HepG2 (cell line): ENCODE results near the gene UNC13D. TPM values are rescaled to one million over a fixed set of nuclear protein-coding genes. Genes with fewer than 3 reads are reported as not detected.

Experiments used
- CCDC6 ChIP-seq: sonication (generic); formaldehyde crosslinking; IDR thresholded peaks from 2 replicates; pipeline ENCODE4 v1.8.1; 2022; ENCODE audit warnings: mild to moderate bottlenecking, missing genetic modification reagents, moderate library complexity
- IKZF1 ChIP-seq: fragments of 450-650 bp; IDR thresholded peaks from 2 replicates; pipeline ENCODE4 v1.7.1; 2016
- KLF13 ChIP-seq: sonication (generic); formaldehyde crosslinking; IDR thresholded peaks from 2 replicates; pipeline ENCODE4 v1.4.0; 2020; ENCODE audit warnings: mild to moderate bottlenecking, missing genetic modification reagents
- NR2F6 ChIP-seq, 2 experiments: IDR thresholded peaks; 2 replicates each; pipeline ENCODE4 v1.6.1; 2016; ENCODE audit warnings: antibody characterized with exemption in 1 of 2, mild to moderate bottlenecking in 1 of 2
- ONECUT2 ChIP-seq: sonication (generic); formaldehyde crosslinking; IDR thresholded peaks from 2 replicates; pipeline ENCODE4 v1.4.0; 2020; ENCODE audit warnings: missing genetic modification reagents
- PREB ChIP-seq: sonication (generic); formaldehyde crosslinking; IDR thresholded peaks from 2 replicates; pipeline ENCODE4 v1.4.0; 2020; ENCODE audit warnings: missing genetic modification reagents
- RBFOX2 ChIP-seq: fragments of 200-400 bp; formaldehyde crosslinking; IDR thresholded peaks from 2 replicates; pipeline ENCODE4 v1.6.1; 2017; ENCODE audit warnings: low read depth, mild to moderate bottlenecking, low read length
- SATB2 ChIP-seq: sonication (generic); formaldehyde crosslinking; IDR thresholded peaks from 2 replicates; pipeline ENCODE4 v1.5.0; 2020; ENCODE audit warnings: missing genetic modification reagents
- TCF12 ChIP-seq, 2 experiments: fragments of 450-650 bp in 1 of 2; sonication (generic) in 1 of 2; formaldehyde crosslinking in 1 of 2; IDR thresholded peaks; 2 replicates each; pipeline versions ENCODE4 v1.6.1 to v1.8.0; 2017 to 2022; ENCODE audit warnings: antibody characterized with exemption in 1 of 2, mild to moderate bottlenecking in 1 of 2, missing genetic modification reagents in 1 of 2, moderate library complexity in 1 of 2
- TERF1 ChIP-seq: sonication (generic); formaldehyde crosslinking; IDR thresholded peaks from 2 replicates; pipeline ENCODE4 v1.8.0; 2022; ENCODE audit warnings: mild to moderate bottlenecking, missing genetic modification reagents, moderate library complexity
- U2AF1 ChIP-seq: fragments of 200-400 bp; formaldehyde crosslinking; optimal IDR thresholded peaks from 2 replicates; pipeline ENCODE3; 2017; ENCODE audit warnings: mild to moderate bottlenecking, low read depth, low read length
- ZMYM4 ChIP-seq: sonication (generic); formaldehyde crosslinking; IDR thresholded peaks from 2 replicates; pipeline ENCODE4 v1.8.1; 2023; ENCODE audit warnings: mild to moderate bottlenecking, missing genetic modification reagents
- ZNF264 ChIP-seq: sonication (generic); formaldehyde crosslinking; IDR thresholded peaks from 2 replicates; pipeline ENCODE4 v1.4.0; 2020; ENCODE audit warnings: missing genetic modification reagents
- ZNF274 ChIP-seq: sonication (generic); formaldehyde crosslinking; IDR thresholded peaks from 2 replicates; pipeline ENCODE4 v1.5.1; 2020; ENCODE audit warnings: mild to moderate bottlenecking, missing genetic modification reagents
- ZNF430 ChIP-seq: sonication (generic); formaldehyde crosslinking; IDR thresholded peaks from 2 replicates; pipeline ENCODE4 v1.9.0; 2021; ENCODE audit warnings: mild to moderate bottlenecking, missing genetic modification reagents
- polyA plus RNA-seq, 8 experiments: library from polyadenylated mRNA; depleted of rRNA in 3 of 8; stranded (reverse) in 7 of 8; unstranded in 1 of 8; fragments of >200 nt; fragmentation: Illumina TruSeq in 4 of 8; extraction: Trizol in 4 of 8; gene quantifications; 2 replicates each; pipeline versions ENCODE4 v1.2.1 to v1.2.3, GENCODE V29; 2011 to 2016; ENCODE audit warnings: low read depth in 4 of 8, missing spikeins in 1 of 8, mixed read lengths in 1 of 8; ENCODE audit not compliant: insufficient read depth in 1 of 8
- total RNA-seq, 5 experiments: library from RNA; depleted of rRNA; stranded (reverse); fragments of >200 nt; fragmentation: Illumina TruSeq; extraction: Trizol; gene quantifications; 2 replicates each; pipeline ENCODE4 v1.2.3, GENCODE V29; 2016; ENCODE audit warnings: low read depth in 1 of 5
- TF ChIP-seq, protein P1 (sequence below): sonication (generic); formaldehyde crosslinking; IDR thresholded peaks from 2 replicates; pipeline ENCODE4 v1.4.0; 2020; ENCODE audit warnings: missing genetic modification reagents
- TF ChIP-seq, protein P2 (sequence below): sonication (generic); formaldehyde crosslinking; IDR thresholded peaks from 2 replicates; pipeline ENCODE4 v1.8.0; 2022; ENCODE audit warnings: missing genetic modification reagents, low read depth, mild to moderate bottlenecking, borderline replicate concordance
- TF ChIP-seq, protein P3 (sequence below): sonication (generic); formaldehyde crosslinking; IDR thresholded peaks from 2 replicates; pipeline ENCODE4 v1.9.0; 2021; ENCODE audit warnings: missing genetic modification reagents, mild to moderate bottlenecking, borderline replicate concordance
- TF ChIP-seq, protein P4 (sequence below): sonication (generic); formaldehyde crosslinking; IDR thresholded peaks from 2 replicates; pipeline ENCODE4 v1.5.0; 2020; ENCODE audit warnings: missing genetic modification reagents, mild to moderate bottlenecking, borderline replicate concordance

Gene UNC13D
- total and polyA plus RNA-seq, 2 of the 13 experiments (the other 11 are each of a cell fraction or from before 2014, with no cell fraction given) = 29.7 to 42.7 TPM

- TF ChIP-seq, protein P1, sequence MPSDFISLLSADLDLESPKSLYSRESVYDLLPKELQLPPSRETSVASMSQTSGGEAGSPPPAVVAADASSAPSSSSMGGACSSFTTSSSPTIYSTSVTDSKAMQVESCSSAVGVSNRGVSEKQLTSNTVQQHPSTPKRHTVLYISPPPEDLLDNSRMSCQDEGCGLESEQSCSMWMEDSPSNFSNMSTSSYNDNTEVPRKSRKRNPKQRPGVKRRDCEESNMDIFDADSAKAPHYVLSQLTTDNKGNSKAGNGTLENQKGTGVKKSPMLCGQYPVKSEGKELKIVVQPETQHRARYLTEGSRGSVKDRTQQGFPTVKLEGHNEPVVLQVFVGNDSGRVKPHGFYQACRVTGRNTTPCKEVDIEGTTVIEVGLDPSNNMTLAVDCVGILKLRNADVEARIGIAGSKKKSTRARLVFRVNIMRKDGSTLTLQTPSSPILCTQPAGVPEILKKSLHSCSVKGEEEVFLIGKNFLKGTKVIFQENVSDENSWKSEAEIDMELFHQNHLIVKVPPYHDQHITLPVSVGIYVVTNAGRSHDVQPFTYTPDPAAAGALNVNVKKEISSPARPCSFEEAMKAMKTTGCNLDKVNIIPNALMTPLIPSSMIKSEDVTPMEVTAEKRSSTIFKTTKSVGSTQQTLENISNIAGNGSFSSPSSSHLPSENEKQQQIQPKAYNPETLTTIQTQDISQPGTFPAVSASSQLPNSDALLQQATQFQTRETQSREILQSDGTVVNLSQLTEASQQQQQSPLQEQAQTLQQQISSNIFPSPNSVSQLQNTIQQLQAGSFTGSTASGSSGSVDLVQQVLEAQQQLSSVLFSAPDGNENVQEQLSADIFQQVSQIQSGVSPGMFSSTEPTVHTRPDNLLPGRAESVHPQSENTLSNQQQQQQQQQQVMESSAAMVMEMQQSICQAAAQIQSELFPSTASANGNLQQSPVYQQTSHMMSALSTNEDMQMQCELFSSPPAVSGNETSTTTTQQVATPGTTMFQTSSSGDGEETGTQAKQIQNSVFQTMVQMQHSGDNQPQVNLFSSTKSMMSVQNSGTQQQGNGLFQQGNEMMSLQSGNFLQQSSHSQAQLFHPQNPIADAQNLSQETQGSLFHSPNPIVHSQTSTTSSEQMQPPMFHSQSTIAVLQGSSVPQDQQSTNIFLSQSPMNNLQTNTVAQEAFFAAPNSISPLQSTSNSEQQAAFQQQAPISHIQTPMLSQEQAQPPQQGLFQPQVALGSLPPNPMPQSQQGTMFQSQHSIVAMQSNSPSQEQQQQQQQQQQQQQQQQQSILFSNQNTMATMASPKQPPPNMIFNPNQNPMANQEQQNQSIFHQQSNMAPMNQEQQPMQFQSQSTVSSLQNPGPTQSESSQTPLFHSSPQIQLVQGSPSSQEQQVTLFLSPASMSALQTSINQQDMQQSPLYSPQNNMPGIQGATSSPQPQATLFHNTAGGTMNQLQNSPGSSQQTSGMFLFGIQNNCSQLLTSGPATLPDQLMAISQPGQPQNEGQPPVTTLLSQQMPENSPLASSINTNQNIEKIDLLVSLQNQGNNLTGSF = no peak
- TF ChIP-seq PREB (CRISPR knock-in tag) = no peak
- 0 out of 2 replicates have a peak, but pooled peaks have one; percentile 13 for TF ChIP-seq SATB2 (CRISPR knock-in tag)
- TF ChIP-seq, protein P2, sequence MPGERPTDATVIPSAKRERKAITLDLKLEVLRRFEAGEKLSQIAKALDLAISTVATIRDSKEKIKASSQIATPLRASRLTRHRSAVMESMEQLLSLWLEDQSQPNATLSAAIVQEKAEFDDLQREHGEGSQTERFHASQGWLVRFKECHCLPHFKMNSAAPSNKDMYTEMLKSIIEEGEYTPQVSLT (CRISPR knock-in tag) = no peak
- peak; percentile 59; the same call in 1 of the 2 replicates for TF ChIP-seq RBFOX2
- TF ChIP-seq NR2F6 (IDR thresholded peaks at IDR 0.05) = no peak
- TF ChIP-seq NR2F6 (CRISPR knock-in tag; IDR thresholded peaks at IDR 0.05) = 0 out of 2 replicates have a peak, but pooled peaks have one; percentile 20
- TF ChIP-seq TERF1 (CRISPR knock-in tag) = no peak
- 0 out of 2 replicates have a peak, but pooled peaks have one; percentile 11 for TF ChIP-seq ZMYM4 (CRISPR knock-in tag)
- no peak for TF ChIP-seq ZNF264
- no peak for TF ChIP-seq IKZF1
- TF ChIP-seq ZNF430 (CRISPR knock-in tag) = no peak
- TF ChIP-seq, protein P3, sequence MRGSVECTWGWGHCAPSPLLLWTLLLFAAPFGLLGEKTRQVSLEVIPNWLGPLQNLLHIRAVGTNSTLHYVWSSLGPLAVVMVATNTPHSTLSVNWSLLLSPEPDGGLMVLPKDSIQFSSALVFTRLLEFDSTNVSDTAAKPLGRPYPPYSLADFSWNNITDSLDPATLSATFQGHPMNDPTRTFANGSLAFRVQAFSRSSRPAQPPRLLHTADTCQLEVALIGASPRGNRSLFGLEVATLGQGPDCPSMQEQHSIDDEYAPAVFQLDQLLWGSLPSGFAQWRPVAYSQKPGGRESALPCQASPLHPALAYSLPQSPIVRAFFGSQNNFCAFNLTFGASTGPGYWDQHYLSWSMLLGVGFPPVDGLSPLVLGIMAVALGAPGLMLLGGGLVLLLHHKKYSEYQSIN (CRISPR knock-in tag) = no peak
- TF ChIP-seq ONECUT2 = no peak
- TF ChIP-seq U2AF1 = peak; percentile 30
- peak; percentile 42; the same call in 1 of the 2 replicates for TF ChIP-seq KLF13 (CRISPR knock-in tag)
- TF ChIP-seq, protein P4, sequence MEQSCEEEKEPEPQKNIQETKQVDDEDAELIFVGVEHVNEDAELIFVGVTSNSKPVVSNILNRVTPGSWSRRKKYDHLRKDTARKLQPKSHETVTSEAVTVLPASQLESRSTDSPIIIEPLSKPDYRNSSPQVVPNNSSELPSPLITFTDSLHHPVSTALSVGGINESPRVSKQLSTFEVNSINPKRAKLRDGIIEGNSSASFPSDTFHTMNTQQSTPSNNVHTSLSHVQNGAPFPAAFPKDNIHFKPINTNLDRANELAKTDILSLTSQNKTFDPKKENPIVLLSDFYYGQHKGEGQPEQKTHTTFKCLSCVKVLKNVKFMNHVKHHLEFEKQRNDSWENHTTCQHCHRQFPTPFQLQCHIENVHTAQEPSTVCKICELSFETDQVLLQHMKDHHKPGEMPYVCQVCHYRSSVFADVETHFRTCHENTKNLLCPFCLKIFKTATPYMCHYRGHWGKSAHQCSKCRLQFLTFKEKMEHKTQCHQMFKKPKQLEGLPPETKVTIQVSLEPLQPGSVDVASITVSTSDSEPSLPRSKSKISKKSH (CRISPR knock-in tag) = no peak
- no peak for TF ChIP-seq TCF12 (IDR thresholded peaks at IDR 0.05)
- peak; percentile 25; the same call in 1 of the 2 replicates for TF ChIP-seq TCF12 (CRISPR knock-in tag; IDR thresholded peaks at IDR 0.05)
- no peak for TF ChIP-seq CCDC6 (CRISPR knock-in tag)
- TF ChIP-seq ZNF274 (CRISPR knock-in tag) = no peak
These were observed 46.9 kb upstream of the UNC13D start (continued) for GRCh38 chr17:75891022-75891604.
